PC-3 (cell line): ENCODE data around the gene FBXO24.

Source experiments
- CTCF ChIP-seq: fragments of 300-600 bp; sonication (generic); conservative IDR thresholded peaks from 2 replicates; pipeline ENCODE4 v1.5.1; 2017; ENCODE audit warnings: antibody characterized with exemption, low read depth, mild to moderate bottlenecking, low read length
- EZH2 ChIP-seq: fragments of 300-600 bp; sonication (generic); IDR thresholded peaks from one replicate; pipeline ENCODE4 v1.6.1; 2017; ENCODE audit warnings: antibody characterized with exemption, mild to moderate bottlenecking, low read length; ENCODE audit not compliant: unreplicated experiment

DNA sequence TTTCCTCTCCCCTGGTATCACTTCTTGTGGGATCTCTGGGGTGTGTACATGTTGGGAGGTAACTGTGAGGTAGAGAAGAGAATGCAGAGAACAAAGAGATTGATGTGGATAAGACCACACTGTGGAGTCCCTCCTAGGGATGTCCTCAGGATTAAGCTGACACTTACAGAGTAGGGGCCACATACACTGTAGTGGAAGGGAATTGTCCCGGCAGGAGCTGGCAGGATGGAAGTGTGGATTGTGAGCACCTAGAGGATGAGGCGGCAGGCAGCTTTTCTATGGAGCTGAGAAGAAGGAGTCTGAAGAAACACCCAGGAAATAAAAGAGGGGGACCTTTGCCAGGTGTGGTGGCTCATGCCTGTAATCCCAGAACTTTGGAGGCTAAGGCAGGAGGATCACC lies 33.6 kb upstream of the FBXO24 start:
- TF ChIP-seq CTCF (no peak), EZH2 (no peak)
